ENCODE data around the gene CDX2.

The CDX2 gene

DNA sequence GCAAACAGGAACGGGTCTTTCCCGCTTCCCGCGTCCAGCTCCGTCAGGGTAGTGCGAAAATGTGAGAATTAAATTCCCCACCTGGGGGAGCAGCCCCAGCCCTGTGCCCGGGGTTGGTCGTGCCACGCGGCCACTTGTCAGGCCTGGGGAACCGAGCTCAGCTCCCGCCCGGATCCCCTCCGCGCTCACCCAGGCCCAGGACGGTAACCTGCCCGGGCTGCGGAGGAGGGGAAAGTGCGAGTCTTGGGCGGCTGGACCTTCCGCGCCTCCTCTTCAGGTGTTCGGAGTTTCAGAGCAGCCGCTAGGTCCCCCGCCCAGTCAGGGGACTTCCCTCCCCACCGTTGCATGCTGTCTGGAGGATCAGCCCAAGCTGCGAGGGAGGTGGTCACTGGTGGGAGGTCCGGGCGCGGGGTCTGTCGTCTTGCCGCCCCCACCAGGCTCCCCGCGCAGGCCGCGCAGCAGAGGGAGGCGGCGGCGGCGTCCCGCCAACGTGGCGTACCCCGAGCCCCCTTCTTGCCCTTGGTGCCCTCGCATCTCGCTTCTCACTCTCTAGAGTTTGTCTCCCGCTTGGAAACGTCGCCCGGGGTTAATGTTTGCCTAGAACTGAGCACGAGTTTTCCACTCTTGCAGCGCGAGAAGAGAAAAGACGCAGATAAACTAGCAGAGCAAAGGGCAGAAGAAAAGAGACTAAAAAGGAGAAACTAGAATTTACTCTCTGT lies 11.3 kb upstream of the CDX2 start:
- TF ChIP-seq, protein P1, sequence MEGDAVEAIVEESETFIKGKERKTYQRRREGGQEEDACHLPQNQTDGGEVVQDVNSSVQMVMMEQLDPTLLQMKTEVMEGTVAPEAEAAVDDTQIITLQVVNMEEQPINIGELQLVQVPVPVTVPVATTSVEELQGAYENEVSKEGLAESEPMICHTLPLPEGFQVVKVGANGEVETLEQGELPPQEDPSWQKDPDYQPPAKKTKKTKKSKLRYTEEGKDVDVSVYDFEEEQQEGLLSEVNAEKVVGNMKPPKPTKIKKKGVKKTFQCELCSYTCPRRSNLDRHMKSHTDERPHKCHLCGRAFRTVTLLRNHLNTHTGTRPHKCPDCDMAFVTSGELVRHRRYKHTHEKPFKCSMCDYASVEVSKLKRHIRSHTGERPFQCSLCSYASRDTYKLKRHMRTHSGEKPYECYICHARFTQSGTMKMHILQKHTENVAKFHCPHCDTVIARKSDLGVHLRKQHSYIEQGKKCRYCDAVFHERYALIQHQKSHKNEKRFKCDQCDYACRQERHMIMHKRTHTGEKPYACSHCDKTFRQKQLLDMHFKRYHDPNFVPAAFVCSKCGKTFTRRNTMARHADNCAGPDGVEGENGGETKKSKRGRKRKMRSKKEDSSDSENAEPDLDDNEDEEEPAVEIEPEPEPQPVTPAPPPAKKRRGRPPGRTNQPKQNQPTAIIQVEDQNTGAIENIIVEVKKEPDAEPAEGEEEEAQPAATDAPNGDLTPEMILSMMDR (IDR thresholded peaks at IDR 0.05; ENCODE audit: low read depth, low read length) = no peak
- peaks cover 99% of the 10 kb centered on the region for H3K27me3 ChIP-seq (ENCODE audit: insufficient read depth, low read depth, severe bottlenecking)
- H3K9me3 ChIP-seq (ENCODE audit: severe bottlenecking) = peaks cover 12% of the 10 kb centered on the region
- no peak for DNase-seq
- H3K36me3 ChIP-seq = no peaks in the 10 kb centered on the region
- H3K27ac ChIP-seq = no peak overlapping the region
- H3K4me3 ChIP-seq (ENCODE audit: low read depth, low read length) = no peak overlapping the region

DNA sequence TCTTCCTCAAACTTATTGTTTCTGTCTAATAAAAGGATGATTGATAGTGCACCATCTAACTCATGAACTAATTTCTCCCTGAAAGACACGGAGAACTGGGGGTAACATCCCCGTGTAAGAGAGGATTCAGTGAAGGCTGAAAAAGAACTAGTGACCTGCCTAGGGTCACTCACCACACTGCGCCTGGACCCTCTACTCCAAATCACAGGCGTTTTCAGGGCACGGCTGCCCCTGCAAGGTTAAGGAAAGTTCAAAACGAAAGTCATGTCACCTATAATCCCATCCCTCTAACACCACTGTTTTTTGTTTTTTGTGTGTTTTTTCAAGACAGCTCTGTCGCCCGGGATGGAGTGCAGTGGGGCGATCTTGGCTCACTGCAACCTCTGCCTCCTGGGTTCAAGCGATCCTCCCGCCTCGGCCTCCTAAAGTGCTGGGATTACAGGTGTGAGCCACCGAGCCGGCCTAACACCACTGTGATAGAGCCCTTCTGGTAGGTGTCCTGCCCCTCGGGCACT lies 10.7 kb upstream of the CDX2 start:
- no peak overlapping the region for H3K4me3 ChIP-seq (ENCODE audit: low read depth, low read length)
- no peak for DNase-seq
- H3K27me3 ChIP-seq (ENCODE audit: insufficient read depth, low read depth, severe bottlenecking) = peaks cover 99% of the 10 kb centered on the region
- H3K36me3 ChIP-seq = no peaks in the 10 kb centered on the region
- TF ChIP-seq, protein P1 (IDR thresholded peaks at IDR 0.05; ENCODE audit: low read depth, low read length) = no peak
- no peak overlapping the region for H3K27ac ChIP-seq
- peaks cover 12% of the 10 kb centered on the region for H3K9me3 ChIP-seq (ENCODE audit: severe bottlenecking)

DNA sequence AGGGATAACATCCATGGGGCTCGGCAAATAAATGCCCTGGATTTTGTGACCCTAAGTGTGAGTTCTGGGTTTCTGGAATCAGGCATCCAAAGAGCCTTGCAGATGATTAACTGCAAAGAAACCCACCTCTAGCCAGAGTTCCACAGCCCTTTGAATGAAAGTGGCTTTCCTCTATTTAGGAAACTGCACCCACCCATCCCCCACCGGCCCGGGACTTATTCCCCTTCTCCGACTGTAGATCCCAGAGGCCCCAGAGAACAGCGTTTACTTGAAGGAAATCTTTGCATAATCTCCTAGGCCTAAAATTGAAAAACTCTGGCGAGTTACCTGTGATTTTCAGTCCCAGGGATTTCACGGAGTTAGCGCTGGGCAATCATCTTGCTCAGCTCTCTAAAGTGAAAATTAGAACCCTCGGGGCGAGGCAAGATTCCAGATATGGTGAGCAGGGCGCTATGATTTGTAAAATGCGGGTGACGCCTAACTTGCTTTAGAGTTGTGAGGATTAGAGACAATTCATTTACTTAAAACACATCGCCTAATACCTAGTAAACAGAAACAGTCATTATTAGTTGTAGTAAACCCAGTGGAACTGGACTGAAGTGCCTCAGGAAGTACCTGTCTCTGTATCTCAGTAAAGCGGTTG lies 10.0 kb upstream of the CDX2 start:
- Histone ChIP-seq H3K4me3 (ENCODE audit: low read depth, low read length) (no peak overlapping the region), H3K27me3 (ENCODE audit: insufficient read depth, low read depth, severe bottlenecking) (peaks cover 99% of the 10 kb centered on the region)

DNA sequence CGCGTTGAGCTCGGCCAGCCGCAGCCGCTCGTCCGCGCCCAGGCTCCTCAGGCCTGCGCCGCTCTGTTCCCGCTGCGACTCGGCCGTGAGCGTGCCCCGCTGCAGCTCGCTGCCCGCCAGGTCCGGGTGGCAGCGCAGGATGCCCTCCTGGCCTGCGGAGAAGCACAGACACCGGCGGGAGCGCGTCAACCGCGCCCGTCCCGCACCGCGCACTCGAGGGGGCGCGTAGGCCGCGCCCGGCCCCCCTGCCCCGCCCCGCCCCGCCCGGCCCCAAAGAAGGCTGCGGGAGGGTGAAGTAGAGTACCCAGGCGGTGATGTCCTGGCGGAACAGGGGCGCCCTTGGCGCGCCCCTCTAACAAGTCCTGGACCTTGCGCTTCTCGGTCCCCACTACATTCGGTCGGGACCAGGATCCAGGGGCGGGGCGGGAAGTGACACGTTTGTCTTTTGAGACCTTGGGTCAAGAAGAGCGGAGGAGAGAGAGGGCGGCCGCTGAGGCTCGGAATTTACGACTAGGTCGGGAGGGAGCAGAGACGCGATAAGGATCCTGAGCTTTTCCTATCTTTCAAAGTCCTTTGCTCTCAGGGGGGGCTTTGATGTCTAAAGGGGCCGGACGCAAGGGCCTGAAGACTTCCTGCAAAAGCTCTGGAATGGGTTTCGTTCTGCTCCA lies 9.3 kb upstream of the CDX2 start:
- no peaks in the 10 kb centered on the region for H3K36me3 ChIP-seq
- TF ChIP-seq, protein P1 (IDR thresholded peaks at IDR 0.05; ENCODE audit: low read depth, low read length) = no peak
- H3K27ac ChIP-seq = no peak overlapping the region
- H3K4me3 ChIP-seq (ENCODE audit: low read depth, low read length) = no peak overlapping the region
- H3K9me3 ChIP-seq (ENCODE audit: severe bottlenecking) = peaks cover 12% of the 10 kb centered on the region
- DNase-seq = no peak
- H3K27me3 ChIP-seq (ENCODE audit: insufficient read depth, low read depth, severe bottlenecking) = peaks cover 100% of the 10 kb centered on the region

More for the DNA sequence above, 10.0 kb upstream of the CDX2 start:
- Histone ChIP-seq H3K9me3 (ENCODE audit: severe bottlenecking) (peaks cover 12% of the 10 kb centered on the region), H3K27ac (no peak overlapping the region), H3K36me3 (no peaks in the 10 kb centered on the region)
- TF ChIP-seq, protein P1 (IDR thresholded peaks at IDR 0.05; ENCODE audit: low read depth, low read length) = no peak
- DNase-seq = no peak

DNA sequence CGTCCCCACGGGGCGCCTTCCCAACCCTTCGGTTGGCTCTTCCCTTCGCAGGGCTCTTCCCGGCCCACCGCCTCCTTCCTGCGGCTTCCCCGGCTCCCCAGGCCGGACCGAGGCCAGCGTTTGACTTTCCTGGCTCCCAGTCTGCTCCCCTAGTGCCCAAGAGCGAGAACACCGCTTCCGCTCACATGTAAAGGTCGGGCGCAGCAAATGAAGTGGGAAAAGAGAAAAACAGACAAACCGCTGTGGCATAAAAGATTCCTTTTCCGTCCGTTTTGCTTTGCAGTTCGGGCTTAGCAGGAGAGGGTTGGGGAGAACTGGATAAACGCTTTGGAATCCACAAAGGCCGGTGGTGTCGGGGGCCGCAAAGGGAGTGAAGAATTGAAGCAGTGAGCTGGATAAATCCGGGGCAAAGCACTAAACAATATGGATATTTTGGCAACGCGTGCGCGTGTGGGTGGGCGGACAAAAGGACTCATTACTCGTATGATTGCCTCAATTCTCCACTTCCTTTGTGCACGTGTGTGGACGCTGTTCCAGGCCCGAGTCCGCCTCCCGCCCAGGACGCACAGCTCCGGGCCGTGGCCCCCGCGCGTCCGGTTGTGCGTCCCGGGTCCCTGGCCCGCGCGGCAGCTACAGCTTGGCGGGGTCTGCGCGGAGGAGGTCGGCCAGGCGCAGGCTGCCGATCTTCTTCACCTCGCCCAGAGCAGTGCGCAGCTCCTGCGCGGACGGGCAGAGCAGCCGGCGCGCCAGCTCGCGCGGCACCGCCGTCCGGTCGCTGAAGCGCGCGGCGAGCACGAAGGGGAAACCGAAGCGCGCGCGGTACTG lies 8.6 kb upstream of the CDX2 start:
- H3K4me3 ChIP-seq (ENCODE audit: low read depth, low read length) = no peak overlapping the region
- H3K9me3 ChIP-seq (ENCODE audit: severe bottlenecking) = peaks cover 12% of the 10 kb centered on the region
- H3K27ac ChIP-seq = no peak overlapping the region
- H3K36me3 ChIP-seq = no peaks in the 10 kb centered on the region
- H3K27me3 ChIP-seq (ENCODE audit: insufficient read depth, low read depth, severe bottlenecking) = peaks cover 100% of the 10 kb centered on the region
- DNase-seq = no peak
- TF ChIP-seq, protein P1 (IDR thresholded peaks at IDR 0.05; ENCODE audit: low read depth, low read length) = no peak
